GM23248 (cell line): ENCODE measurements around the gene HECTD3.

ENCODE experiments used
- EZH2 ChIP-seq: fragments of 200-600 bp; sonication (generic); IDR thresholded peaks from 2 replicates; pipeline ENCODE4 v1.6.1; 2018; ENCODE audit warnings: antibody characterized with exemption, mild to moderate bottlenecking; ENCODE audit not compliant: insufficient read depth, poor library complexity, severe bottlenecking
- EZH2phosphoT487 ChIP-seq: fragments of 200-600 bp; sonication (generic); IDR thresholded peaks from 2 replicates; pipeline ENCODE4 v1.6.1; 2018; ENCODE audit warnings: antibody characterized with exemption, moderate library complexity, mild to moderate bottlenecking, low read depth; ENCODE audit not compliant: insufficient read depth

DNA sequence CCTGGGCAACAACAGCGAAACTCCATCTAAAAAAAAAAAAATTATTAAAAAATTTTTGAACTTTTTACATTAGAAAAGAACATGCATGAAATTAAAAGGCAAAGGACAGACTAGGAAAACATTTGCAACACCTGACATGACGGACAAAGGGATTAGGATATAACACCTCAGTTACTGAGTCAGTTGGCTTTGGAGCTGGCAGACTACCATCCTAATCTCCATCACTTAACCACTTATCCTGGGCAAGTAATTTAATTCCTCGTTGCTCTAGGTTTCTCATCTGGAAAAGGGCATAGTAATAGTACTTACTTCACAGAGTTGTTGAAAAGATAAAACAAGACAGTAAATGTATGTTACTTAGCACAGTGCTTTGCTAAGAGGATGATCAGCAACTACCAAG, 11.9 kb downstream of the HECTD3 start:
- TF ChIP-seq EZH2phosphoT487 (no peak), EZH2 (no peak)
